Heart left ventricle (tissue), 13 donors: ENCODE measurements around the gene NIBAN1.

ENCODE experiments used
- CTCF ChIP-seq, 12 donors: fragments of 200-600 bp; sonication (generic) in 4 of 12; IDR thresholded peaks; one replicate each; pipeline versions ENCODE4 v1.5.0 to v1.8.0; 2018 to 2022; ENCODE audit warnings: antibody characterized with exemption in 12 of 12, mild to moderate bottlenecking in 5 of 12
- POLR2A ChIP-seq, 2 donors: fragments of 450-650 bp; IDR thresholded peaks; one replicate each; pipeline ENCODE4 v1.6.1; 2017; ENCODE audit warnings: antibody characterized with exemption in 2 of 2, mild to moderate bottlenecking in 2 of 2, moderate library complexity in 2 of 2
- donor health status: ischemic (EF 13 %, LVEDD 7.1; RV severe dilation, severe dysfunction).
- donor health status: DM: no; HTN: yes; CAD: no.
- donor health status: DM: no; HTN: no; CAD: no.
- donor health status: ischemic (EF 25% LVEDD 6.9; RV normal size, moderate dysfunction).
- donor health status: ischemic (EF 25% LVEDD 5.7; RV mildly dilated, moderate dysfunction).
- donor health status: ischemic (EF 35%, LVEDD 5.7; RV mildly dilated, moderate dysfunction).
- donor health status: nonischemic (EF 11% LVEDD 7.7; RV severe dilation, severe dysfunction).
- donor health status: DM: yes; HTN: yes; CAD: no.
- donor health status: PGD.
- donor health status: ischemic (EF 29% LVEDD 5.4; RV normal size, mild dysfunction).
- donor health status: nonischemic (EF 23%, LVEDD 6.1; RV moderate dilation, normal function).

DNA sequence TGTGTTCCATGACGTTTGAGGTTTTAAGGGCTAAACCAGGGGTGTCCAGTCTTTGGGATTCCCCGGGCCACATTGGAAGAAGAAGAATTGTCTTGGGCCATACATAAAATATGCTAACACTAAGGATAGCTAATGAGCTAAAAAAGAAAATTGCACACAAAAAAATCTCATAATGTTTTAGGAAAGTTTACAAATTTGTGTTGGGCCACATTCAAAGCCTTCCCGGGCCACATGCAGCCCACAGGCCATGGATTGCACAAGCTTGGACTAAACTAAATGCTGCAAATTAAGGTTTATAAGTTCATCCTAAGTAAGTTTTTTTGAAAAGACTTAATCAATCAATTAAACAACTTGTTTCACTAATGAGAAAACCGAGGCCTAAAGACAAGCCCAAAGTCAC is 21.9 kb downstream of the NIBAN1 start:
- TF ChIP-seq CTCF (IDR thresholded peaks at IDR 0.05), result no peak
- no peak for TF ChIP-seq POLR2A (IDR thresholded peaks at IDR 0.05)
